Islet precursor cell (in vitro differentiated cells): ENCODE results near the gene CREB3L1.
"Not testable (repeated sequence)": the region's sequence is repeated elsewhere in the genome, so short reads cannot be mapped to it uniquely, and the experiment has no call there.

ENCODE experiments used
- DNase-seq: peaks from one replicate; pipeline ENCODE4 v3.0.0-alpha.2; 2018

CREB3L1 gene

DNA sequence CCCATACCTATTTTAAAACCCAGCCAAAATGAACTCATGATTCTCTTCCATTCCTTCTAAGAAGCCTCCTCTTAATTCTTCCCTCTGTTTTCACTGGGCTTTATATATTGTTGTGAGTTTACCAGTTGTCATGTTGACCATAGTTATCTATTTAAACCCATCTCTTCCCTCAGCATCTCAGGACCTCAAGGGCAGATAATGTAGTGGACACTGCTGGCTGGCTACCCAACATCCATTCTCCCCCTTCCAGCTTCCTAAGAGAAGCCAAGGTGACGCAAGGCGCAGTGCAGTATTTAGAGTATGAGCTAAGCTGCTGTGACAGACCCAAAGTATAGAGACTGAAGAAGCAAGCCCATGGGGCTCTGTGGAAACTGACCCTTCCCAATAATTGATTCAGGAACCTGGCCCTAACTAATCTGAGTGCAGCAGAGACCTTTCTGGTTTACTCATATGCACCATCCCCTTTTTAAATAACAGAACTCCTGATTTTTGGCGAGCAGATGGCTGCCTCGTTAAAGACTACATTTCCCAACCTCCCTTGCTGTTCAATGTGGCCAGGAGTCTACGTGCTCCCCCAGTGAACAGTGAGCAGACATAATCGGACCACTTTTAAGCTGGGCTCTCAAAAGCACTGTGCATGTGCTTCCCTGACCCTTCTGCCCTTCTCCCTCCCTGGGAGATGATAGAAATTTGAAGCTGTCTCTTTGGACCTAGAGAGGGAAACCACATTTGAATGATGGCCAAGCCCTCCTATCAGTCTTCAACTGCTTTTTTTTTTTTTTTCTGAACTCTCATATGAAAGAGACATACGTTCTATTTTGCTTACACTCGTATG, 28.1 kb upstream of the CREB3L1 start:
- DNase-seq, result no peak

DNA sequence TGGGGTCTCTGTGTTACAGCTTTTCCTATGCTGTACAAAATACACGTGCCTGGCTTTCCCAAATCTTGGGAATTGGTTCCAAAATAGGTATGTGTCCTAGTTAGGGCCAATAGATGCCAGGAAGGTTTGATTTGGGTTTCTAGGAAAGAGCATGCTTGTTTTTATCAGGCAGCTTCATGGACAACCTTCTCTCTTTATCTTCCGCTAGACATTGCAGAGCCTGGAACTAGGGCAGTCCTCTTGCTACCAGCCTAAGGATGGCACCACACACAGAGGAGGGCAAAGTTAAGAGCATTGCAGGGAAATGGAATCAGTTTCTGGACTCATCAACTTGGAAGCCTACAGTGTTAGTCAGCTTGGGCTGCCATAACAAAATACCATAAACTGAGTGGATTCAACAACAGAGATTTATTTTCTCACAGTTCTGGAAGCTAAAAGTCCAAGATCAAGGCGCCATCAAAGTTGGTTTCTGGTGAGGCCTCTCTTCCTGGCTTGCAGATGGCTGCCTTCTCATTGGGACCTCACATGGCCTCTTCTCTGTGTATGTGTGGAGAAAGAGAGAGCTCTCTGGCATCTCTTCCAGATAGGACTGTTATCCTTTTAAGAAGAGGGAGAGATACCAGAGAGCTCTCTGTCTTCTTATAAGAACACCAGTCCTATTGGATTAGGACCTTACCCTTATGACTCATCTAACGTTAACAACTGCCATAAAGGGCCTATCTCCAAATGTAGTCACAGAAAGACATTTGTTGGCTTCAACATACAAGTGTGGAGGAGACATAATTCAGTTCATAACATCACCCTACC, 27.3 kb upstream of the CREB3L1 start:
- no peak for DNase-seq

DNA sequence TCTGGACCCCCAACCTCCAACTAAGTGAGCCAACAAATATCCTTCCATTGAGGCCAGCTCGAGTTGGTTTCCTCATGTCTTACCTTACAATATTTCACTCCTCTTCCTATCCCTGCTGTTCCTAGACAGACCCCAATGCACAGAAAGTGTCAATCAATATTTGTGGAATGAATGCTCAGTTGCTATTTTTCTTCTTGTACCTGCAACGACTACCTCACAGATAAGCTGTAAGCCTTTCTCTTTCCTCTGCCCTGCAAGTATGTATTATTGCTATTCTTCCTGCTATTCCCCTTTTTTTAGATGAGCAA, 26.8 kb upstream of the CREB3L1 start:
- DNase-seq, result no peak

DNA sequence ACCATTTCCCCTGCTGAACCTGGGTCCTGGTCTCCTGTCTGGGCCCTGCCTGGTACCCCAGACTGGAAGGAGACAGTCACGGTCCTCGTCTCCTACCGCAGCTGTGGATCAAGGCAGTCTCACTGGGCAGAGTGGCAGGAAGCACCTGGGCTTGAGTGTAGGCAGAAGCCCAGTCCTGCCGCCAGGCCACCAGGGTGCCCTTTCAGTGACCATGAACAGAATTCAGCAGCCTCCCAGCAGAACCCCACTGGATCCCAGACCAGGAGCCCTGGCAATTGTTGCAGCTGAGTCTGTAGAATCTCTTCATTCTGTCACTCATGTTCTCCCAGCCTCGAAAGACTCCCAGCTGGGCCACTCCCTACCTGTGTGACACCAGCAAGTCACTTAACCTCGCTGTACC, 25.5 kb upstream of the CREB3L1 start:
- no peak for DNase-seq

DNA sequence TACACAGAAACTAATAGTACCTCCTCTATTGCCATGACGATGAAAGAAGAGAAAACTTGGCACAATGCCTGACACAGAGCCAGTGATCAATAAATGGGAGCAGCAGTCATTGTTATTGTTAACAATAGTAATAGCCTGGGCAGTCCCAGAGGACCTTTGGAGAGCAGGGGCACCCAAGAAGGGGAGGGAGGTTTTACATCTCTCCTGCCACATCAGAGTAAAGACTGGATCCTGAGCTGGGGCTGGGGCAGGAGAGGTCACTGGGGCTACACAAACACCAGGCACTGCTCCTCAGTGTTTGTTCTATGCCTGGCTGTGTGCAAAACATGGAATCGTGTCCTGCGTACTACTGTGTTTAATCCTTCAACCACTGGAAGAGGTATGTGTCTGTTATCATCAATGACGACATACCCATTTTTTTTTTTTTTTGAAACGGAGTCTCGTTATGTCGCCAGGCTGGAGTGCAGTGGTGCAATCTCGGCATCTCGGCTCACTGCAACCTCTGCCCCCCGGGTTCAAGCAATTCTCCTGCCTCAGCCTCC, 25.0 kb upstream of the CREB3L1 start:
- DNase-seq, result no peak

DNA sequence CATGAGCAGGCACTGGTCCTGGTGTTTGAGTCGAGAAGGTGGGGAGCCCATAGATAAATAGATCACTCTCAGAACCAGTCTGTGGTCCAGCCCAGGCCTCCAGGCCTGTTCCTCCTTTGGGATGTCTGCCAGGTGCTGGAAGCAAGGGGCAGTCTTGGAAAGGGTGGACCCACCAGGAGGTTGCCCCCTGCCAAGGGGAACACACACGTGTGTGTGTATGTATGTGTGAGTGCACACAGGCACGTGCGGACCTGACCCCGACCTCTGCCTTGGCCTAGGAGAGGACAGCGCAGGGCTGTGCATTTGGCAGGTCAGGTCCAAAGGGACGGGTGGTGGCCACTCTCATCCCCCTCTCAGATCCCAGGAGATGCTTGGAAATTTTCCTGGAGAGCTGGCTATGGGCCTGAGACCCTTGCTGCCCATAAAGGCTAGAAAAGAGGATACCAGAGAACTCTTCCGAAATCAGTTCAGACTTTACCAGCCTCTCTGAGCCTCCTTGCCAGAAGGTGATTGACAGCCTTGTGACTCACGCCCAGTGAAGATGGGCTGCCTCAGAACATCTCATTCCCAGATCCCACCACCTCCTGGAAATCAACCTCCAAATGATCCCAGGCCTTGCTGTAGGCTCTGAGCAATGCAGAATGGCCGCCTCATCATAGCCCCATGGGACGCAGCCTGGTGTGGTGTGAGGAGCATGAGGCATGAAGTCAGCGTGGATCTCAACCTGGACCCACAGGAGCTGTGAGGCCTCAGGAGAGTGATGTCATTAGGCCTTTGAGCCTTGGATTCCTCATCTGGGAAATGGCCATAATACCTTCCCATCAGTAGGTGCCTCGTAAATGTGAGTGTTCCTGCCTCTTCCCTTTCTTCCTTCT, 24.0 kb upstream of the CREB3L1 start:
- DNase-seq, result peak; percentile 62

DNA sequence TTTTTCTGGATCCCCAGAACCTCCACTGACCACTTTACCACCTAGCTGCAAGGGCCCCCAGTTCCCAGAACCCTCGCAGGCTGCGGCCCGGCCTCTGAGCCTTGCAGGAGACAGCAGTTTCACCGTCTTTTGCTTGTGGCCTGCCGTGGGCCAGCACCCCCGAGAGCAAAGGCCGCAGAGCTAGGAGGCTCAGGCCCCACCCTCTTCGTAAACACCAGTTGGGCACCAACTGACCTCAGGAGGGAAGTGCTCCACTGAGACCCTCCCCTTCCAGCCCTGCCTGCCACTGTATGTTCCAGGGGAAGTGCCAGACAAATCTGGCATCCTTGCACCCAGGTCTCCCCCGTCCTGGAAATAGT, 23.4 kb upstream of the CREB3L1 start:
- peak; percentile 56 for DNase-seq

DNA sequence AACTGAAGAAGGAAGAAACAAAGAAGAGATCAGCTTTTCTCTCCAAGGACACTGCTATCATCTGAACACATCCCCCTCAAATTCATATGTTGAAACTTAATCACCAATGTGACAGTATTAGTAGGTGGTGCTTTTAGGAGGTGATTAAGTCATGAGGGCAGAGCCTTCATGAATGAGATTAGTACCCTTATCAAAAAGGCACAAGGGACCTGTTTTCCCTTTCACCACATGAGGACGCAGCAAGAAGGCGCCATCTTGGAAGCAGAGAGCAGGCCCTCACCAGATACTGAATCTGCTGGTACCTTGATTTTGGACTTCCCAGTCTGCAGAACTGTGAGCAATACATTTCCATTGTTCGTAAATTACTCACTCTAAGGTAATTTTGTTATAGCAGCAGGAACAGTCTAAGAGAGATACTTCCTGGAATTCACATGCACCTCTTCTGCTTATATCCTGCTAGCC, 20.9 kb upstream of the CREB3L1 start:
- no peak for DNase-seq

DNA sequence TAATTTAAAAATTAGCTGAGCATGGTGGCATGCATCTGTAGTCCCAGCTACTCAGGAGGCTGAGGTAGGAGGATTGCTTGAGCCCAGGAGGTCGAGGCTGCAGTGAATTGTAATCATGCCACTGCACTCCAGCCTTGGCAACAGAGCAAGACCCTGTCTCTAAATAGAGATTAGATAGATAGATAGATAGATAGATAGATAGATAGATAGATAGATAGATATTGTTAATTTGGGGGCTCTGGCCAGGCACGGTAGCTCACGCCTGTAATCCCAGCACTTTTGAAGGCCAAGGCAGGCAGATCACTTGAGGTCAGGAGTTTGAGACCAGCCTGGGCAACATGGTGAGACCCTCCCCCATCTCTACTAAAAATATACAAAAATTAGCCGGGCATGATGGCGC, 18.1 kb upstream of the CREB3L1 start:
- DNase-seq, result not testable (repeated sequence)

DNA sequence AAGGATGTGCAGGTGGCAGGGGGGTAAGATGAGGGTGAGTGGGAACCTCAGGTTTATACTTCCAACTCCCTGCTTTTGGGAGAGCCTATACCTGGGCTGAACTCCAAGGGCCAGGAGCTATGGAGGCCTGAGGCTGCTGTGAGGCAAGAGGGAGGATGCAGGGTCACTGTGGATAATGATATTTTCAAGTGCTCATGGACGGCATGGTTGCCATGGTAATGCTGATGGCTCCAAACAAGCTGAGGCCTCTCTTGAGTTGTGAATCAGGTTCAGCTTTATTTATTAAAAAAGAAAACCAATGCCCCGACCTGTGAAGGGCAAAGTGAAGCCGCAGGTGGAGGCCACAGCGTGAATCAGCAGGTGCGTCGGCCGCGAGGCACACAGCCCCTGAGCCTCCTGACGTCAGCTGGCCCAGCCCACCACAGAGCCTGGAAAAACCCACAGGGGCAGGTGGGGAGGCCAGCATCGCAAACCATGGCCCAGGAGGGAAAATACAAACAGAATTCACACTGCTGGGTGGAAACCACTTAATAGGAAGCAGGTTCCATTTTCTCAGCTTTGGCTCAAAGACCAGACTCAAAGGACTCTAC, 17.4 kb upstream of the CREB3L1 start:
- DNase-seq, result peak; percentile 35

DNA sequence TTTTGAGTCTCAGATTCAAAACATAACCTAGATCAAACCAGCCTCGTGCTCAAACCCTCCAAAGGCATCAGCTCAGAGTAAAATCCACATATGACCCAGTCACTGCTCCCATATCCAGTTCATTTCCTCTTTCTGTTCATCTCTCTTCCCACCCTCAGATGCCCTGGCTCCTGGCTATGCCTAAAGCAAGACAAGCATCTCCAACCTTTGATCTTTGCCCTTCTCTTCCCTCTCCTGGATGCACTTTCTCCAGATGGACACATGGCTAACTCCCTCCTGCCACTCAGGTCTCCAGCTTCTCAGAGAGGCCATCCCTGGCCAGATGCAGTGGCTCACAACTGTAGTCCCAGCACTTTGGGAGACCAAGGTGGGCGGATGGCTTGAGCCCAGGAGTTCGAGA, 14.3 kb upstream of the CREB3L1 start:
- DNase-seq, result no peak

DNA sequence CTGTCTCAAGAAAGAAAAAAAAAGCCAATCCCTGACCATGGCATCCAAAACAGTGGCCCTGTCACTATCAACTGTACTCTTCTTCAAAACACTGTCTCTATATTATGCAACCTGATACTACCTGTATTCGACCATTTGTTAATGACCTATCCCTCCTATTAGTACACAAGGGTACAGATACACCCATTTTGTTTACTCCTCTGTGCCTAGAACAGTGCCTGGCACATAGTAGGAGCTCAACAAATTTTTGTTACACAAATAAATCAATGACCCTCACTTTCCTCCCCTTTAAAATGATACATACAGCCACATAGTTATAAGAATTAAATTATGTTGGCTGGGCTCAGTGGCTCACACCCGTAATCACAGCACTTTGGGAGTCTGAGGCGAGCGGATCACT, 13.4 kb upstream of the CREB3L1 start:
- DNase-seq, result no peak

DNA sequence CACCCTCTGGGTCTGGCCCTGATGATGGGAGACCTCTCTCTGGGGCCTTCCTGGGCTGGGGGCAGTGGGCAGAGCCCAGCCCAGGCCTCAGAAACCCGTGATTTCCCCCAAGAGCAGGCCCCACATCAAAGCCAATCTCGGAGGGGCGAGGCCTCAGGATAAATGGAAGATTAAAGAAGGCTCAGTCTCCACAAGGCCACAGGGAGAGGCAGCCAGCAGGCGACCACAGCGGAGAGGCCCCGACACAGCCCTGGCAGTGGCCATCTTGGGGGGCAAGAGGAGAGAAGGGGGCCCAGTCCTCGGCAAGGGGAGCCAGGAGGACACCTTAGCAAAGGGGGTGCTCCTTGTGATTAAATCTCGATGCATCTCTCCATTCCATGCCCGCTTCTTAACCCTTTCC, 12.5 kb upstream of the CREB3L1 start:
- no peak for DNase-seq

DNA sequence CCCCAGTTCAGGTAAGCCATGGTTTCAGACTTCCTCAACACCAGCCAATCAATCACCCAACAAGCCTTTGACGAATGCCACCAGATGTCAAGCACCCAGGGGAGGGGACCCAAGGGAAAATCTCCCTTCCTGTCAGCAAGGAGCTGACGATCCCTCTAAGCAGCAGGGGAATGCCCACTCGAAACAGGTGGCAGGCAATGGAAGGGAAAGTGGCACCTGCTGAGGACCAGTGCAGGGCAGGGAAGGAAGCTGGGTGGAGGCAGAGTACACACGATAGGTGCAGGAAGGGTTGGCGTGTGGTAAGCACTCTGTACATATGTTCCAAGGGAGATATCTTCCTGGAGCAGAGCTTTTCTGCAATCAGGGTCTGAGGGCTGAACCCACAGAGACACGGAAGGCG, 11.7 kb upstream of the CREB3L1 start:
- no peak for DNase-seq

DNA sequence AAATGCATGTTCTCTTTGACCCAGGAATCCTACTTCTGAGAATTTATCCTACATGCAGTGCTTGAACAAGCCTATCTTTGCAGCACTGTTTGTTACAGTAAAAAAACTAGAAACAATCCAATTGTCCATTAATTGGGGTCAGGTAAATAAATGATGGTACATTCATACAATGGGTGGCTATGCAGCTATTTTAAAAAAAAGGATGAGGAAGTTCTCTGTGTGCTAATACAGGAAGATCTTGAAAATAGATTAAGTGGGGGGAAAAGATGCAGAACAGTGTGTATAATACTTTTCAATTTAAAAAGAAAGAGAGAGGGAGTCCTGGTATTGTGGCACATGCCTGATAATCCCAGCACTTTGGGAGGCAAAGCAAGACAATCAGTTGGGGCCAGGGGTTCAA, 9.5 kb upstream of the CREB3L1 start:
- DNase-seq, result no peak

DNA sequence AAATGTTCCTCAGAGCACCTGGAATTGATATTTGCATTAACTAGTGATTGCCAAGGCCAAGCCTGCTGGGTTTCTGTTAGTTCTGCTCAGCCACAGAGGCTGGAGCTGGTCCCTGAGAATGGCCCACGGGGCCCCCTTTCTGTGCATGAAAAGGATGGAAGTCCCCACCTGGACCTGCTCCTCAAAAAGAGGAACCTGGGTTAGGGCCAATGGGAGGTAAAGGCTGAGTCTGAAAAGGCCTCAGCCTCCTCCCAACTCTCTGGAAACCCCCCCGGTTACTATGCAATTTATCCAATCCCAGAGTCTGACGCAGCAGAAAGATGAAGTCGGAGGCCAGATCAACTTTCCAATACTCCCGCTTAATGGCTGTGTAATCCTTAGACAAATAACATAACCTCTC, 6.8 kb upstream of the CREB3L1 start:
- no peak for DNase-seq

DNA sequence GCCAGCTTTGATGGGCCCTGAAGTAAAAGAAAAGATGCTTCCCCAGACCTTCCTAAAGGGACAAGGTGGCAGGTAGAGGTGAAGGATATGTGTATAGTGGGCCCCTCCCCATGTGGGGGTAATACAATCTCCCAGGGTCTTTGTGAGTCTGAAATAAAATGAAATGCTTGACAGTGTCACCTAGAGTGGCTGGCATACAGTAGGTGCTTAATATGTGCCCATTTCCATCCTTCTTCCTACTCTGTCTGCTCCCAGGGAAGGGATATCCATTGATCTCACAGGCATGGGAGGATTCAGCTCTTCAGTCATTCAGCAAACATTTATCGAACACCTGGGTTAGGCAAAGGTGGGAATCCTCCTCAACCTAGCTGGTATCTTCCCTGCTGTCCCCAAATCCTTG, 6.1 kb upstream of the CREB3L1 start:
- no peak for DNase-seq

DNA sequence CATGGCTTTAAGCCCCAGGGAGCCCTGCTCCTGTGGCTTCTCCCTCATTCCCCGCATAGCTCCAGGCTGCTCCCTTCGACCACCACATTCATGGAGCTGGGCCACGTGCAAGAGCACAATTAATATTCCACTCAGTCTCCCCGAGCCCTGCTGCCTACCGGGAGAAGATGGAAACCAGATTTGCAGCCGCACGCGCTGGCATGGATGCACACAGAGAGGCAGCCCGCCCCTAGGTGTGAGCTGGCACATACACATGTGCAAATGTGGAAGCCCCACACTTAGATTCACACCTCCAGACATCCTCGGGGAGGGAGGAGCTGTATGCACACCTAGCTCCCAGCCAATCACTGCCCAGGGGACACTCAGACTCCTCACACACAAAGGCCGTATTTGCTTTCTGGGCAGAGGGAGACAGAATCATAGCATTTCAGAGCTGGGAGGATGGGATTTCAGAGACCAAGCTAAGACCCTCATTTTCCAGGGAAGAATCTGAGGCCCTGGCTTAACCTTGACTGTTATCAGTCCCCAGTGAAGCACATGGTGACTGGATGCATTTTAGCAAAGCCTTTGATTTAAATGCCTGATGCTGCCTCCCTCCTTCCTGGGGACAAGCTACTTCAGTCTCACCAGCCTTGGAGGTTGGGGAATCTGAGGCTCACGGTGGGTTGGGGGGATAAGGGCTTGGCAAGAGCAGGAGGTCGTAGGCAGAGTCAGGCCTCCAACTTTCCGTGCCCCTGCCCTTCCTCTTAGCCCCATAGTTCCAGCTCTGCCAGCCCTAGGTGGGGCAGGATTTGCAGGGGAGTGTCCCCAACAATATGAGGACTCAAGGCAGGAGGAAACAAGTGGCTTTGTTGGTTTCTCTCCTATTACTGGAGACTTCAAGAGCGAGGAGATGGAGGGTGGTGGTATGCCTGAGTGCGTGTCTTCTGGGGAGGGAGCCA, 5.3 kb upstream of the CREB3L1 start:
- DNase-seq, result peak; percentile 56

DNA sequence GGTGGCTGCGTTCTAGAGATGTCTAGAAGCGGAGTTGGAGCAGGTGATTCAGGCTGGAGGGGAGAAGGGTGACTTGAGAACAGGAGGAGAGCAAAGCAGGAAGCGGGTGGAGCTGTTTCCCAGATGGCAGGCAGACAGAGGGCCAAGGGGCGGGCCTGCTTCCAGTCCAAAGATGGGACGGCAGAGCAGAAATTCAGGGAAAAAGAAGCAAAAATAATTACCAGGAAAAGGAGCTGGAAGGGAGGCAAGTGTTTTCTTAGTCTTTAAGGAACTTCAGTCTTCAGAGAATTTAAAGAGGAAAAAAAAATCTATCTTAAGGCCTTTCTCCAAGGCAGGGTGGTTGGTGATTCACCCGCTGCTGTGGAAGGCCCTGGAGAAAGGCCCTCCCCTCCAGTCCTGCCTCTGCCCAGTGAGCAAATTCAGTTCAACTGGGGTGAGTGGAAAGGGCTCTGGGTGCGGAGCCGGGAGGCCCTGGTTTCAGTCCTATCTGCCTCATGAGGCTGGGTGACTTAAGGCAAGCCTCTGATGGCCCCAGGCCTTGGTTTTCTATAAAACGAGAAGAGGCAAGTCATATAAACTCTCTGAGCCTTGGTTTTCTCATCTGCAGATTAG, 4.5 kb upstream of the CREB3L1 start:
- peak; percentile 64 for DNase-seq

DNA sequence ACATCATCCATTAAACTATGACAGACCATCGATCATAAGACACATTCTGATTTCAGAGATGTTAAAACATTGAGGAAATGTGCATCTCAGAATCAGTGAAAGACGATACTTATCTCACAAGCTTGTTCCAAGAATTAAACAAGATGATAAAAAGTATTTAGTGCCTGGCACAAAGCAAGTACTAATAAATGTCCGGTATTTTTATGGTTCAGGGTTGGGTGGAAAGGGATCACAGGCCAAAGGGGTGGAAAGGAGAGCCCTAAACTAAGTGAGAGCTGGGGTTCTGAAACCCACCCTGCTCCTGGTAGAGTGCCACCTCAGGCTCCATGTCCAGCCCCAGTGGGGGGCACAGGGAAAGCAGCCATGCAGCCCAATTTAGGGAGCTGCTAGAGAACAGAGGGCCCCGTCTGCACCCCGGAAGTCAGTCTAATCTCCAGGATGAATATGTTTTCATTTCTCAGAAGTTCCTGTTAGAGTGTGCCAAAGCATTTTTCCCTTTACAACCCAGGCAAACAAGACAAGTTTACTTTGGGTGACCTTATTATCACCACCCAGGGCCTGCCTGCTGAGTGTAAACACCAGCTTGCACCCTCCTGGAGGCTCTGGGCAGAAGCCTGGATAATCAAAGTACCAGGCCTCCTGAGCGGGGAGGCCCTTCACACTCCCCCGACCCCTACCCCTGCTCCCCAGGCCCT, 3.8 kb upstream of the CREB3L1 start:
- no peak for DNase-seq
